ENCODE measurements around the gene RRAD. TPM values are rescaled to one million over a fixed set of nuclear protein-coding genes. Genes with fewer than 3 reads are reported as not detected.

The RRAD gene
- total and polyA plus RNA-seq, 2 donors (not counting 3 experiments of a cell fraction or from before 2014, with no cell fraction given): 0.22 to 0.48 TPM

GRCh38 chr16:66914541-66914940 is 10.8 kb downstream of the RRAD start:
- Histone ChIP-seq H3K9ac (replicated peaks; ENCODE audit: extremely low read depth, insufficient read depth, low read length) (no peak overlapping the region), H3K36me3 (ENCODE audit: control insufficient read depth in 2 of 2, extremely low read depth in 1 of 2, insufficient read depth in 2 of 2, low read length in 2 of 2) (no peaks in the 10 kb centered on the region), H3K9me3 (replicated peaks; ENCODE audit: control insufficient read depth, insufficient read depth, low read length) (no peaks in the 10 kb centered on the region), H4K20me1 (replicated peaks; ENCODE audit: control insufficient read depth, extremely low read depth, insufficient read depth, low read length) (no peaks in the 10 kb centered on the region), H3K4me1 (ENCODE audit: control insufficient read depth, extremely low read depth, insufficient read depth, low read length) (no peaks in the 10 kb centered on the region), H3K4me2 (ENCODE audit: insufficient read depth, low read length) (no peak overlapping the region), H3K27me3 (ENCODE audit: control insufficient read depth in 2 of 2, insufficient read depth in 2 of 2, low read length in 2 of 2) (peaks cover 0 to 9% of the 10 kb centered on the region in 2 experiments), H3K4me3 (replicated peaks in 1 of 3; ENCODE audit: insufficient read depth in 1 of 3, low read depth in 1 of 3, low read length in 3 of 3) (no peak overlapping the region), H3K27ac (ENCODE audit: insufficient read depth, low read depth, low read length) (no peak overlapping the region), H3K79me2 (ENCODE audit: control insufficient read depth, insufficient read depth, low read length) (no peaks in the 10 kb centered on the region), H2AFZ (ENCODE audit: low read depth, low read length) (no peak overlapping the region), H3K9me1 (replicated peaks; ENCODE audit: control insufficient read depth, extremely low read depth, insufficient read depth, low read length) (no peaks in the 10 kb centered on the region)
- BruUV-seq (replicated peaks): no TSS peak
- CTCF ChIA-PET: no interaction called here
- dilution Hi-C loops (cut with MboI; ENCODE audit: extremely low pct_ligation_motif_present, low sequenced_read_pairs) (no loop called here), intact Hi-C loops (cut with micrococcal nuclease) (no loop called here)
- TF ChIP-seq EZH2 (IDR thresholded peaks at IDR 0.05; ENCODE audit: borderline replicate concordance, low read depth, low read length, severe bottlenecking) (no peak), JUN (IDR thresholded peaks at IDR 0.05; ENCODE audit: borderline replicate concordance, insufficient read depth, insufficient read length, low read depth) (no peak), POLR2A (IDR thresholded peaks at IDR 0.05; ENCODE audit: low read depth, low read length) (no peak), CTCF (IDR thresholded peaks at IDR 0.05; ENCODE audit: extremely low read depth in 1 of 2, insufficient read depth in 1 of 2, low read depth in 1 of 2, low read length in 2 of 2) (no peak), FOS (IDR thresholded peaks at IDR 0.05; ENCODE audit: borderline replicate concordance, insufficient read depth, low read length) (no peak), POLR2AphosphoS5 (IDR thresholded peaks at IDR 0.05; ENCODE audit: insufficient read depth, low read depth, low read length) (no peak)
- POLR2A ChIA-PET: no interaction called here
- no peak for FAIRE-seq
- no peak for DNase-seq (ENCODE audit: low read depth, low spot score)

DNA sequence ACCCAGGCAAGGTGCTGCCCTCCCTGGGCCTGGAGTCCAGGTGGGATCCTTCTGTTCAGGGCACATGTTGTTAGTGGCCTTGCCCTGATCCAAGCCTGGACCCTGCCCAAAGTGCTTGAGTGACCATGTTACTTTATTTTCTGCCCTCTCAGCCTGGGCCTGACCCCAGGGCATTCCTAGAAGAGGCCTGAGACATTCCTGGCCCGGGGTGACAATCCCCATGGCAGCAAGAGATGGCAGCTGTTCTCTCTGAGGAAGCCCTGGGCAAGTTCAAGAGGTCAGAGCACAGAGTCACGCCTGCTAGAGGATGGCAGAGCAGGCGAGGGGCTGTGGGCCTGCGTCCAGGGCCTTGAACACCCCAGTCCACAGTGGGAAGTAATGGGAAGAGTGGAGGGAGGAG is 11.6 kb downstream of the RRAD start:
- Histone ChIP-seq H3K4me1 (ENCODE audit: control insufficient read depth, extremely low read depth, insufficient read depth, low read length) (no peaks in the 10 kb centered on the region), H3K36me3 (ENCODE audit: control insufficient read depth in 2 of 2, extremely low read depth in 1 of 2, insufficient read depth in 2 of 2, low read length in 2 of 2) (no peaks in the 10 kb centered on the region), H3K9me1 (replicated peaks; ENCODE audit: control insufficient read depth, extremely low read depth, insufficient read depth, low read length) (no peaks in the 10 kb centered on the region), H3K4me3 (replicated peaks in 1 of 3; ENCODE audit: insufficient read depth in 1 of 3, low read depth in 1 of 3, low read length in 3 of 3) (no peak overlapping the region), H3K79me2 (ENCODE audit: control insufficient read depth, insufficient read depth, low read length) (no peaks in the 10 kb centered on the region), H3K27me3 (ENCODE audit: control insufficient read depth in 2 of 2, insufficient read depth in 2 of 2, low read length in 2 of 2) (peaks cover 0 to 4% of the 10 kb centered on the region in 2 experiments), H3K9me3 (replicated peaks; ENCODE audit: control insufficient read depth, insufficient read depth, low read length) (no peaks in the 10 kb centered on the region), H4K20me1 (replicated peaks; ENCODE audit: control insufficient read depth, extremely low read depth, insufficient read depth, low read length) (no peaks in the 10 kb centered on the region), H3K4me2 (ENCODE audit: insufficient read depth, low read length) (no peak overlapping the region), H2AFZ (ENCODE audit: low read depth, low read length) (no peak overlapping the region), H3K9ac (replicated peaks; ENCODE audit: extremely low read depth, insufficient read depth, low read length) (no peak overlapping the region), H3K27ac (ENCODE audit: insufficient read depth, low read depth, low read length) (no peak overlapping the region)
- TF ChIP-seq POLR2AphosphoS5 (IDR thresholded peaks at IDR 0.05; ENCODE audit: insufficient read depth, low read depth, low read length) (no peak), POLR2A (IDR thresholded peaks at IDR 0.05; ENCODE audit: low read depth, low read length) (no peak), EZH2 (IDR thresholded peaks at IDR 0.05; ENCODE audit: borderline replicate concordance, low read depth, low read length, severe bottlenecking) (no peak), GATA2 (IDR thresholded peaks at IDR 0.05; ENCODE audit: insufficient read depth, insufficient read length, low read depth, low read length) (no peak), MYC (IDR thresholded peaks at IDR 0.05; ENCODE audit: low read depth, low read length) (no peak), JUN (IDR thresholded peaks at IDR 0.05; ENCODE audit: borderline replicate concordance, insufficient read depth, insufficient read length, low read depth) (no peak), FOS (IDR thresholded peaks at IDR 0.05; ENCODE audit: borderline replicate concordance, insufficient read depth, low read length) (no peak), CTCF (IDR thresholded peaks at IDR 0.05; ENCODE audit: extremely low read depth in 1 of 2, insufficient read depth in 1 of 2, low read depth in 1 of 2, low read length in 2 of 2) (no peak)
- TF ChIP-seq, protein P1, sequence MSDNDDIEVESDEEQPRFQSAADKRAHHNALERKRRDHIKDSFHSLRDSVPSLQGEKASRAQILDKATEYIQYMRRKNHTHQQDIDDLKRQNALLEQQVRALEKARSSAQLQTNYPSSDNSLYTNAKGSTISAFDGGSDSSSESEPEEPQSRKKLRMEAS (IDR thresholded peaks at IDR 0.05; ENCODE audit: insufficient read depth, insufficient read length): no peak
- ChIA-PET POLR2A (no interaction called here), CTCF (interaction anchor here (1.1 to 1.3 kb wide), 2 partner anchors 15 to 18 kb away, joined by 3 to 5 read pairs; no protein-coding TSS in a partner anchor)
- intact Hi-C loops (cut with micrococcal nuclease): no loop called here
- dilution Hi-C loops (cut with MboI; ENCODE audit: extremely low pct_ligation_motif_present, low sequenced_read_pairs): no loop called here
- no TSS peak for BruUV-seq (replicated peaks)
- DNase-seq (ENCODE audit: low read depth, low spot score) (no peak), FAIRE-seq (no peak)
